HCT116 (cell line): Measurements from ENCODE around the gene DPF3. TPM values are rescaled to one million over a fixed set of nuclear protein-coding genes. Genes with fewer than 3 reads are reported as not detected.

Source experiments
- ATAC-seq: fragments of 200-7000 bp; cut with Tn5 transposase; 2 replicates; pipeline ENCODE4 v1.9.1; 2020; ENCODE audit warnings: mild to moderate bottlenecking, moderate library complexity
- BruUV-seq: library from RNA; stranded (reverse); fragments of 400-500 nt; replicated peaks from 2 replicates; lab custom pipeline; 2021; lab: Mats Ljungman, UMichigan
- CTCF ChIA-PET: fragments of 300-600 bp; sonication (Branson Sonifier 250); formaldehyde crosslinking; loops from one replicate; lab custom pipeline; 2021; ENCODE audit warnings: antibody characterized with exemption; lab: Charles Lee
- POLR2A ChIA-PET: fragments of 300-600, 350-600 bp; sonication (Branson Sonifier 250); formaldehyde crosslinking; loops from one replicate; lab custom pipeline; 2021; ENCODE audit warnings: antibody characterized with exemption; lab: Charles Lee
- RAD21 ChIA-PET, 2 experiments: fragments of 300-600 bp; sonication (Branson Sonifier 250); formaldehyde crosslinking; loops; one replicate each; lab custom pipeline; 2023; ENCODE audit warnings: low total read pairs in 2 of 2; ENCODE audit not compliant: uncharacterized antibody in 2 of 2, unreplicated experiment in 2 of 2, low non-redundant PET in 1 of 2; lab: Charles Lee
- DNase-seq: peaks from one replicate; pipeline ENCODE4 v3.0.0-alpha.2; 2010; ENCODE audit warnings: low read depth, low spot score
- H2AFZ ChIP-seq: fragments of 200-600 bp; shearing (Covaris generic), sonication (generic); 2 replicates; pipeline ENCODE4 v1.6.1; 2017; ENCODE audit warnings: low read depth, mixed run types, mixed read lengths, antibody characterized with exemption, low read length; ENCODE audit not compliant: poor library complexity, severe bottlenecking
- H3K27ac ChIP-seq: 2 replicates; pipeline ENCODE4 v1.5.1; 2012; ENCODE audit warnings: low read depth, low read length
- H3K27me3 ChIP-seq: fragments of 200-600 bp; sonication (generic); 2 replicates; pipeline ENCODE4 v1.6.1; 2016; ENCODE audit warnings: mixed run types, low read length, mixed read lengths; ENCODE audit not compliant: insufficient read depth
- H3K36me3 ChIP-seq, 2 experiments: fragments of 200-500 bp in 1 of 2; fragments of 200-600 bp in 1 of 2; sonication (Bioruptor generic) in 1 of 2; sonication (generic) in 1 of 2; 2 replicates each; pipeline versions ENCODE4 v1.5.1 to v1.6.1; 2014 to 2016; ENCODE audit warnings: low read length in 2 of 2, inconsistent platforms in 1 of 2, mixed read lengths in 1 of 2, mixed run types in 1 of 2; ENCODE audit not compliant: insufficient read depth in 2 of 2, control insufficient read depth in 1 of 2
- H3K4me1 ChIP-seq, 2 experiments: fragments of 200-600 bp in 1 of 2; sonication (generic) in 1 of 2; 2 replicates each; pipeline versions ENCODE4 v1.5.1 to v1.6.1; 2012 to 2017; ENCODE audit warnings: low read length in 2 of 2, inconsistent platforms in 1 of 2, mild to moderate bottlenecking in 1 of 2, mixed read lengths in 1 of 2, mixed run types in 1 of 2, moderate library complexity in 1 of 2; ENCODE audit not compliant: insufficient read depth in 2 of 2, control insufficient read depth in 1 of 2
- H3K4me2 ChIP-seq: fragments of 200-600 bp; sonication (generic); 2 replicates; pipeline ENCODE4 v1.6.1; 2017; ENCODE audit warnings: mixed run types, low read length, mixed read lengths
- H3K4me3 ChIP-seq, 2 experiments: fragments of 200-600 bp in 1 of 2; sonication (generic) in 1 of 2; replicated peaks in 1 of 2; 2 replicates each; pipeline ENCODE4 v1.5.1; 2011 to 2016; ENCODE audit warnings: low read length in 2 of 2, control low read depth in 1 of 2, low read depth in 1 of 2, mild to moderate bottlenecking in 1 of 2, mixed read lengths in 1 of 2, mixed run types in 1 of 2
- H3K79me2 ChIP-seq: fragments of 200-600 bp; sonication (generic); 2 replicates; pipeline ENCODE4 v1.6.1; 2017; ENCODE audit warnings: mild to moderate bottlenecking, mixed run types, low read length, moderate library complexity, mixed read lengths; ENCODE audit not compliant: insufficient read depth
- H3K9ac ChIP-seq: fragments of 200-600 bp; sonication (generic); 2 replicates; pipeline ENCODE4 v1.6.1; 2016; ENCODE audit warnings: low read length, mixed read lengths
- H3K9me2 ChIP-seq: fragments of 200-600 bp; sonication (generic), shearing (Covaris generic); 2 replicates; pipeline ENCODE4 v1.6.1; 2017; ENCODE audit warnings: mixed run types, mild to moderate bottlenecking, moderate library complexity; ENCODE audit not compliant: insufficient read depth
- H3K9me3 ChIP-seq, 2 experiments: fragments of 200-500 bp in 1 of 2; fragments of 200-600 bp in 1 of 2; sonication (Bioruptor generic) in 1 of 2; sonication (generic) in 1 of 2; 2 replicates each; pipeline ENCODE4 v1.6.1; 2014 to 2017; ENCODE audit warnings: low read length in 2 of 2, mixed read lengths in 2 of 2, inconsistent platforms in 1 of 2, low read depth in 1 of 2, mild to moderate bottlenecking in 1 of 2, mixed run types in 1 of 2, moderate library complexity in 1 of 2; ENCODE audit not compliant: control insufficient read depth in 1 of 2, insufficient read depth in 1 of 2
- H4K20me1 ChIP-seq: fragments of 200-600 bp; sonication (generic), shearing (Covaris generic); 2 replicates; pipeline ENCODE4 v1.6.1; 2017; ENCODE audit warnings: mixed run types, mild to moderate bottlenecking, moderate library complexity; ENCODE audit not compliant: insufficient read depth
- CBX3 ChIP-seq: IDR thresholded peaks from 2 replicates; pipeline ENCODE4 v1.6.1; 2012; ENCODE audit warnings: low read depth
- CEBPB ChIP-seq: IDR thresholded peaks from 2 replicates; pipeline ENCODE4 v1.6.1; 2012; ENCODE audit warnings: low read depth
- CTCF ChIP-seq, 3 experiments: fragments of 200-600 bp in 1 of 3; sonication (generic) in 1 of 3; IDR thresholded peaks in 2 of 3; conservative IDR thresholded peaks in 1 of 3; 2 replicates each; pipeline ENCODE4 v1.5.1; 2012 to 2017; ENCODE audit warnings: low read depth in 2 of 3, low read length in 2 of 3, antibody characterized with exemption in 1 of 3, borderline replicate concordance in 1 of 3, control low read depth in 1 of 3, mild to moderate bottlenecking in 1 of 3, mixed read lengths in 1 of 3, mixed run types in 1 of 3, moderate library complexity in 1 of 3; ENCODE audit not compliant: insufficient read depth in 1 of 3
- EGR1 ChIP-seq: IDR thresholded peaks from 2 replicates; pipeline ENCODE4 v1.6.1; 2012; ENCODE audit warnings: low read depth
- ELF1 ChIP-seq: IDR thresholded peaks from 2 replicates; pipeline ENCODE4 v1.6.1; 2012; ENCODE audit warnings: low read depth, borderline replicate concordance
- EZH2 ChIP-seq: fragments of 200-600 bp; sonication (generic); IDR thresholded peaks from 2 replicates; pipeline ENCODE4 v1.6.1; 2017; ENCODE audit warnings: antibody characterized with exemption, mixed run types
- MAX ChIP-seq: IDR thresholded peaks from 2 replicates; pipeline ENCODE4 v1.6.1; 2012
- POLR2A ChIP-seq: IDR thresholded peaks from 2 replicates; pipeline ENCODE4 v1.7.0; 2011; ENCODE audit warnings: borderline replicate concordance; ENCODE audit not compliant: insufficient read depth, insufficient read length; ENCODE audit errors: extremely low read depth
- POLR2AphosphoS5 ChIP-seq: IDR thresholded peaks from 2 replicates; pipeline ENCODE4 v1.6.1; 2011; ENCODE audit warnings: mild to moderate bottlenecking, low read depth, low read length, moderate library complexity
- RAD21 ChIP-seq: IDR thresholded peaks from 2 replicates; pipeline ENCODE4 v1.6.1; 2012; ENCODE audit warnings: low read depth, mild to moderate bottlenecking
- REST ChIP-seq: IDR thresholded peaks from 2 replicates; pipeline ENCODE4 v1.6.1; 2012; ENCODE audit warnings: low read depth
- SIN3A ChIP-seq: IDR thresholded peaks from 2 replicates; pipeline ENCODE4 v1.6.1; 2012; ENCODE audit warnings: low read depth
- SP1 ChIP-seq: IDR thresholded peaks from 2 replicates; pipeline ENCODE4 v1.6.1; 2012; ENCODE audit warnings: low read depth
- SRF ChIP-seq: IDR thresholded peaks from 2 replicates; pipeline ENCODE4 v1.6.1; 2012; ENCODE audit warnings: low read depth
- TCF7L2 ChIP-seq: IDR thresholded peaks from 2 replicates; pipeline ENCODE4 v1.7.0; 2011; ENCODE audit warnings: borderline replicate concordance, inconsistent platforms; ENCODE audit not compliant: insufficient read depth, insufficient read length; ENCODE audit errors: extremely low read depth
- YY1 ChIP-seq: IDR thresholded peaks from 2 replicates; pipeline ENCODE4 v1.6.1; 2011; ENCODE audit warnings: low read length, low read depth, moderate library complexity, mild to moderate bottlenecking; ENCODE audit not compliant: insufficient replicate concordance; ENCODE audit errors: extremely low read depth
- ZBTB33 ChIP-seq: IDR thresholded peaks from 2 replicates; pipeline ENCODE4 v1.6.1; 2011; ENCODE audit warnings: mild to moderate bottlenecking, low read length, moderate library complexity; ENCODE audit not compliant: insufficient replicate concordance; ENCODE audit errors: extremely low read depth
- ZFX ChIP-seq: fragments of 450-650 bp; IDR thresholded peaks from 2 replicates; pipeline ENCODE4 v1.6.1; 2017
- ZNF274 ChIP-seq: fragments of 200-500 bp; sonication (Bioruptor generic); IDR thresholded peaks from 2 replicates; pipeline ENCODE4 v1.6.1; 2014; ENCODE audit warnings: mild to moderate bottlenecking, low read depth, low read length, inconsistent platforms
- intact Hi-C: fragments of 100-400 bp; cut with micrococcal nuclease; formaldehyde crosslinking; loops from 2 replicates; pipeline ENCODE4 v1.10.0; 2022
- total RNA-seq: library from RNA; stranded (reverse); gene quantifications from one replicate; pipeline ENCODE4 v1.2.1, GENCODE V29; 2021; ENCODE audit not compliant: unreplicated experiment

The DPF3 gene
- total RNA-seq, 1 experiment from 2014 or later = 0.27 TPM

GRCh38 chr14:72788255-72788654 is 105.6 kb downstream of the DPF3 start (continued):
- TF ChIP-seq REST = no peak
- no peak for TF ChIP-seq POLR2A
- TF ChIP-seq RAD21 = no peak
- TF ChIP-seq POLR2AphosphoS5 = no peak

GRCh38 chr14:72787841-72788240 is 106.1 kb downstream of the DPF3 start:
- Histone ChIP-seq H3K4me3 (no peak overlapping the region), H3K27me3 (no peaks in the 10 kb centered on the region), H3K79me2 (no peaks in the 10 kb centered on the region), H4K20me1 (no peaks in the 10 kb centered on the region), H3K4me1 (no peaks in the 10 kb centered on the region), H3K27ac (no peak overlapping the region), H3K9me2 (no peaks in the 10 kb centered on the region), H3K4me2 (no peak overlapping the region), H3K9ac (no peak overlapping the region), H2AFZ (no peak overlapping the region), H3K9me3 (no peaks in the 10 kb centered on the region), H3K36me3 (no peaks in the 10 kb centered on the region)
- POLR2A ChIA-PET = no interaction called here
- BruUV-seq = no TSS peak
- RAD21 ChIA-PET = no interaction called here
- no peak for DNase-seq
- intact Hi-C loops = no loop called here
- CTCF ChIA-PET = no interaction called here
- TF ChIP-seq ELF1 = no peak
- no peak for TF ChIP-seq TCF7L2
- TF ChIP-seq YY1 = no peak
- TF ChIP-seq EZH2 = no peak
- TF ChIP-seq ZBTB33 = no peak
- TF ChIP-seq CBX3 = no peak
- TF ChIP-seq ZNF274 = no peak
- TF ChIP-seq CEBPB = no peak
- TF ChIP-seq ZFX = no peak
- TF ChIP-seq CTCF (IDR thresholded peaks at IDR 0.05 in 2 of 3, conservative IDR thresholded peaks at IDR 0.05 in 1 of 3; ENCODE audit: borderline replicate concordance in 1 of 3, insufficient read depth in 1 of 3, low read depth in 2 of 3, low read length in 2 of 3) = no peak
- TF ChIP-seq EGR1 = no peak
- TF ChIP-seq MAX = no peak
- no peak for TF ChIP-seq SRF
- TF ChIP-seq SP1 = no peak
- TF ChIP-seq SIN3A = no peak
- no peak for ATAC-seq
